GM12878 (cell line): ENCODE results near the gene CCDC138. TPM values are rescaled to one million over a fixed set of nuclear protein-coding genes. Genes with fewer than 3 reads are reported as not detected.

Experiments used
- ATAC-seq: fragments of 200-7000 bp; cut with Tn5 transposase; 3 replicates; pipeline ENCODE4 v1.9.1; 2020; ENCODE audit warnings: mild to moderate bottlenecking, moderate library complexity
- BruUV-seq: library from RNA; stranded (reverse); fragments of 400-500 nt; replicated peaks from 2 replicates; lab custom pipeline; 2021; lab: Mats Ljungman, UMichigan
- CTCF ChIA-PET: fragments of 300-600 bp; sonication (Branson Sonifier 250); formaldehyde crosslinking; extraction: SDS; loops from one replicate; lab custom pipeline; 2021; ENCODE audit warnings: inconsistent platforms; lab: Yijun Ruan, JAX
- POLR2A ChIA-PET: fragments of 350-600 bp; formaldehyde crosslinking; extraction: SDS; loops from one replicate; lab custom pipeline; 2021; ENCODE audit warnings: inconsistent platforms; lab: Charles Lee
- RAD21 ChIA-PET: fragments of 300-600 bp; sonication (Branson Sonifier 250); formaldehyde crosslinking; loops from one replicate; lab custom pipeline; 2023; ENCODE audit warnings: antibody characterized with exemption; ENCODE audit not compliant: unreplicated experiment; lab: Charles Lee
- SMC1A ChIA-PET: fragments of 300-600 bp; sonication (Branson Sonifier 250); formaldehyde crosslinking; loops from one replicate; lab custom pipeline; 2023; ENCODE audit not compliant: unreplicated experiment, uncharacterized antibody; lab: Charles Lee
- DNase-seq: peaks from one replicate; pipeline ENCODE4 v3.0.0-alpha.2; 2011; ENCODE audit warnings: low read depth, low spot score
- FAIRE-seq: peaks from 3 replicates; lab custom pipeline; 2011; peaks lifted over from hg19 to GRCh38; lab: Jason Lieb, UNC
- H2AFZ ChIP-seq: 2 replicates; pipeline ENCODE4 v1.6.0; 2011; ENCODE audit warnings: low read depth, low read length, control low read depth; ENCODE audit not compliant: control insufficient read depth
- H3K27ac ChIP-seq: 2 replicates; pipeline ENCODE4 v1.5.1; 2011; ENCODE audit warnings: control low read depth; ENCODE audit not compliant: control insufficient read depth, insufficient read depth
- H3K27me3 ChIP-seq, 2 experiments: replicated peaks in 1 of 2; 2 replicates each; pipeline versions ENCODE4 v1.6.0 to v1.6.1; 2011; ENCODE audit warnings: low read length in 1 of 2; ENCODE audit not compliant: control insufficient read depth in 2 of 2, insufficient read depth in 2 of 2
- H3K36me3 ChIP-seq, 2 experiments: 2 replicates each; pipeline ENCODE4 v1.5.1; 2011; ENCODE audit warnings: low read length in 1 of 2; ENCODE audit not compliant: control insufficient read depth in 2 of 2, insufficient read depth in 2 of 2
- H3K4me1 ChIP-seq: 2 replicates; pipeline ENCODE4 v1.6.1; 2011; ENCODE audit warnings: mild to moderate bottlenecking, low read length, moderate library complexity, mixed read lengths; ENCODE audit not compliant: control insufficient read depth, insufficient read depth
- H3K4me2 ChIP-seq: 2 replicates; pipeline ENCODE4 v1.6.0; 2011; ENCODE audit warnings: control low read depth; ENCODE audit not compliant: control insufficient read depth, insufficient read depth
- H3K4me3 ChIP-seq: fragments of 200-600 bp; sonication (generic); 2 replicates; pipeline ENCODE4 v1.5.1; 2016
- H3K79me2 ChIP-seq: 2 replicates; pipeline ENCODE4 v1.6.0; 2011; ENCODE audit warnings: low read length; ENCODE audit not compliant: control insufficient read depth, insufficient read depth
- H3K9ac ChIP-seq: 2 replicates; pipeline ENCODE4 v1.8.0; 2011; ENCODE audit warnings: low read length, control low read depth, mixed read lengths; ENCODE audit not compliant: control insufficient read depth, insufficient read depth
- H3K9me3 ChIP-seq: replicated peaks from 3 replicates; pipeline ENCODE4 v1.5.1; 2011; ENCODE audit warnings: mild to moderate bottlenecking, low read length; ENCODE audit not compliant: control insufficient read depth, insufficient read depth
- H4K20me1 ChIP-seq: 2 replicates; pipeline ENCODE4 v1.6.0; 2011; ENCODE audit not compliant: control insufficient read depth, insufficient read depth
- CBFB ChIP-seq: IDR thresholded peaks from 2 replicates; pipeline ENCODE4 v1.6.1; 2016; ENCODE audit warnings: antibody characterized with exemption, low read depth
- FOXK2 ChIP-seq: fragments of 450-650 bp; IDR thresholded peaks from 2 replicates; pipeline ENCODE4 v1.6.1; 2017; ENCODE audit warnings: mild to moderate bottlenecking, moderate library complexity
- HDGF ChIP-seq: fragments of 450-650 bp; IDR thresholded peaks from 2 replicates; pipeline ENCODE4 v1.6.1; 2016; ENCODE audit warnings: antibody characterized with exemption
- MXI1 ChIP-seq: fragments of 150-350 bp; IDR thresholded peaks from 2 replicates; pipeline ENCODE4 v1.6.1; 2011; ENCODE audit warnings: low read depth, mild to moderate bottlenecking, inconsistent platforms, low read length, improper control_type of control experiment
- MYC ChIP-seq: IDR thresholded peaks from 2 replicates; pipeline ENCODE4 v1.6.1; 2011; ENCODE audit warnings: mild to moderate bottlenecking, low read length, moderate library complexity, inconsistent platforms; ENCODE audit not compliant: insufficient read depth, insufficient replicate concordance, insufficient read length, severe bottlenecking
- NR2F1 ChIP-seq: fragments of 450-650 bp; conservative IDR thresholded peaks from 2 replicates; pipeline ENCODE4 v1.6.1; 2017; ENCODE audit warnings: mild to moderate bottlenecking
- POU2F2 ChIP-seq: IDR thresholded peaks from 3 replicates; pipeline ENCODE4 v1.6.1; 2011; ENCODE audit warnings: low read depth, mild to moderate bottlenecking, low read length, borderline replicate concordance
- RBBP5 ChIP-seq: fragments of 200-600 bp; sonication (generic); conservative IDR thresholded peaks from 2 replicates; pipeline ENCODE4 v1.6.1; 2016
- ZBED1 ChIP-seq: IDR thresholded peaks from 2 replicates; pipeline ENCODE4 v1.6.1; 2016; ENCODE audit warnings: borderline replicate concordance
- ZNF207 ChIP-seq: fragments of 450-650 bp; IDR thresholded peaks from 2 replicates; pipeline ENCODE4 v1.6.1; 2014; ENCODE audit warnings: antibody characterized with exemption, mild to moderate bottlenecking, borderline replicate concordance
- ZNF24 ChIP-seq: fragments of 450-650 bp; IDR thresholded peaks from 2 replicates; pipeline ENCODE4 v1.6.1; 2017; ENCODE audit warnings: antibody characterized with exemption, mild to moderate bottlenecking
- ZSCAN29 ChIP-seq: fragments of 450-650 bp; IDR thresholded peaks from 2 replicates; pipeline ENCODE4 v1.6.1; 2017; ENCODE audit warnings: mild to moderate bottlenecking, moderate library complexity
- WGBS: methylation state at CpG from one replicate; pipeline ENCODE4 v1.1.6; 2016; ENCODE audit warnings: low lambda C conversion rate; ENCODE audit not compliant: insufficient replicate concordance, insufficient coverage; ENCODE audit errors: missing lambda C conversion rate; 5-methylcytosine and 5-hydroxymethylcytosine counted together
- in situ Hi-C: fragments of 300-500 bp; cut with MboI; formaldehyde crosslinking; loops from 9 replicates; pipeline ENCODE4 v1.14.3; 2018; ENCODE audit warnings: mixed read lengths
- intact Hi-C: fragments of 100-400 bp; cut with micrococcal nuclease; formaldehyde crosslinking; loops from one replicate; pipeline ENCODE4 v1.14.2; 2022; ENCODE audit not compliant: unreplicated experiment
- polyA plus RNA-seq, 11 experiments: library from polyadenylated mRNA; depleted of rRNA in 4 of 11; unstranded in 6 of 11; stranded (reverse) in 5 of 11; fragments of >200 nt; fragmentation: Nextera tagmentation in 4 of 11; fragmentation: Illumina TruSeq in 1 of 11; extraction: Ambion mirVana in 4 of 11; extraction: Trizol in 1 of 11; gene quantifications; 1 replicate in 1 of 11; 2 replicates in 10 of 11; pipeline versions ENCODE4 v1.2.1 to v1.2.3, GENCODE V29; 2011 to 2016; ENCODE audit warnings: inconsistent platforms in 2 of 11, missing spikeins in 2 of 11, low read depth in 1 of 11
- total RNA-seq, 4 experiments: library from RNA; depleted of rRNA in 3 of 4; stranded (reverse); fragments of >200 nt in 3 of 4; fragmentation: Illumina TruSeq in 1 of 4; extraction: Trizol in 1 of 4; gene quantifications; 2 replicates each; pipeline versions ENCODE4 v1.2.1 to v1.2.3, GENCODE V29; 2013 to 2021

Gene CCDC138
- total and polyA plus RNA-seq, 10 of the 15 experiments (the other 5 are each of a cell fraction or from before 2014, with no cell fraction given), result 7.9 to 19.4 (median 13.0) TPM

- Histone ChIP-seq H3K79me2 (no peaks in the 10 kb centered on the region), H3K9me3 (no peaks in the 10 kb centered on the region), H3K4me2 (no peak overlapping the region), H3K27me3 (no peaks in the 10 kb centered on the region; a peak in 2 of 4 replicates), H3K36me3 (no peaks in the 10 kb centered on the region), H3K9ac (no peak overlapping the region), H3K4me3 (no peak overlapping the region), H4K20me1 (no peaks in the 10 kb centered on the region), H2AFZ (no peak overlapping the region), H3K27ac (no peak overlapping the region), H3K4me1 (no peaks in the 10 kb centered on the region)
- DNase-seq (no peak), ATAC-seq (no peak), FAIRE-seq (no peak)
- in situ Hi-C loops, result no loop called here
- POLR2A ChIA-PET, result no interaction called here
- intact Hi-C loops, result no loop called here
- CTCF ChIA-PET, result no interaction called here
- BruUV-seq, result no TSS peak
- SMC1A ChIA-PET, result no interaction called here
- TF ChIP-seq ZNF24, result no peak
- no peak for TF ChIP-seq NR2F1
- no peak for TF ChIP-seq MYC
- no peak for TF ChIP-seq MXI1
- TF ChIP-seq FOXK2, result no peak
- no peak for TF ChIP-seq ZNF207
- no peak for TF ChIP-seq ZBED1
- no peak for TF ChIP-seq POU2F2
- TF ChIP-seq CBFB, result no peak
- no peak for TF ChIP-seq HDGF
- no peak for TF ChIP-seq ZSCAN29
- TF ChIP-seq RBBP5, result no peak
- RAD21 ChIA-PET, result no interaction called here
- WGBS, result 54% methylated on average over 9 of the region's 9 CpGs
Measured at GRCh38 chr2:108909275-108909823, 122.8 kb downstream of the CCDC138 start.
